GM19025 (cell line): Measurements from ENCODE around the gene GALNT14.

Experiments used
- ATAC-seq: cut with Tn5 transposase; IDR thresholded peaks from one replicate; pipeline ENCODE4 v1.9.1; 2021; ENCODE audit warnings: mild to moderate bottlenecking, low read depth, moderate library complexity; ENCODE audit not compliant: unreplicated experiment

GALNT14 gene

DNA sequence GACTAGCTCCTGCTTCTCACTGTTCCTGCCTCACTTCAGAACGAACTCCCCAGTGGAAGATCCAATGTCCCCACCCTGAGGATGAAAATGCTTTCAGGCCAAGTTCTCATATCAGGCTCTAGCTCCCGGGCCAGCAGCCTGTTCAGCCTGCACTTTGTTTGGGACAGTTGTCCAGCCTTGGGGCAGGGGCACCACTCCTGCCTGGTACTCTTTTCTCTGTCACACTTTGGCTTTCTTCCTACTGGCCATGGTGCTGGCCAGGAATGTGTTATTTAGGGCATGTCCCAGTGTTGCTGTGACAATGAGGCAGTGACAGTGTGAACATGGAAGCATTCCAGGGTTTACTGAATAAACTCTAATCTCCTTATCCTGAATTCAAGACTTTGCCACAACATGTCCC lies 154.1 kb downstream of the GALNT14 start:
- no peak for ATAC-seq

DNA sequence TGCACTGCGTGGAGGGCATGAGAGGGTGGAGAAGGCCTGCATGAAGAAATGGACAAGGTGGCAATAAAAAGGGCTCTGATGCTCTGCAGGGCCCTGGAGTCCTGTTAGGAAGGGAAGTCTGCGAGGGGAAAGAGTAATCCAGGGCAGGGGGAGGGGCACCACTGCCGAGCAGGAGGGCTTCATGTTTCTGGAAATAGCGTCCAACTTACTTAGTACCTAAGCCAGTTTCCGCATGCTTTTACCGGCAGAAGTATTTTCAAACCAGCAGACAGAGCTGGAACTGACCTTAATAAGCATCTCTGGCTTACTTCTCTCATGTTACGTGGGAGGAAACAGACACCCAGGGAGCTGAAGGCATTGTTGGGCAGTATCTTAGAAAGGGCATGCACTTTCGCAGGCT lies 156.7 kb downstream of the GALNT14 start:
- no peak for ATAC-seq

DNA sequence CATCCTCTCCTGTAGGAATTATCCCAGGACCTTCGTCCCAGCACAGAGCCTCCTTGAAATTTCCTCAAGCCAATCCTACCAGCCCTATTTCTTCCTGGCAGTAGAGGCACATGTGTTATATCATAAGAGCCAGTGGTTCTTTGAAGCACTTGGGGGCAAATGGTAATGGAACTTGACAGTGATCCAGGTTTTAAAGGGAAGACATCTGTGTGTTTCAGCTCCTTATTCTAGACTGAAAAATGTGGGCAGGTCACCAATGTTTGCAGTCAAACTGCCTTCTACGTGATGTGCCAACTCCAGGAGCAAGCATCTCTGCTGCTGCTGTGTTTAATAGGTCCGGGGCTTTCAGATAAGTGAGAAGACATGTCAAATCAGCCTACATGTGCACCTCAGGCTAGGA lies 157.1 kb downstream of the GALNT14 start:
- no peak for ATAC-seq

DNA sequence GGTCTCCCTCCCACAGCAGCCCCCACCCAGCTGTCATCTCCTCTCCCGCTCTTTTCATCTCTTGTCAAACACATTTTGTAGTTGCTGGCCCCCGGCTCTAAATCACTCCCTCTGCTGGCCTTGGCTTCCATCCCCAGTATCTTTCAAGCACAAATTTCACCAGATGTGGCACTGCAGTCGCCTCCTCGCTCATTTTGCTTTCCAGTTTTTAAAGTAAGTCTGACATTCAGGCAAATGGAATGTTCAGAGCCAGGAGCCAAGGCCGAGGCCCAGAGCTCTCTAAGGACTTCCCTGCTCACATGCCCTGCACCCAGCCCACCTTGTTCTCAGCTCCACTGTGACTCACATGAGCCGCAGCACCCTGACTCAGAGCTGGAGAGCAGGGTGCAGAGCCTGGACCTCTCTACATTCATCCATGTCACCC lies 158.4 kb downstream of the GALNT14 start:
- no peak for ATAC-seq

DNA sequence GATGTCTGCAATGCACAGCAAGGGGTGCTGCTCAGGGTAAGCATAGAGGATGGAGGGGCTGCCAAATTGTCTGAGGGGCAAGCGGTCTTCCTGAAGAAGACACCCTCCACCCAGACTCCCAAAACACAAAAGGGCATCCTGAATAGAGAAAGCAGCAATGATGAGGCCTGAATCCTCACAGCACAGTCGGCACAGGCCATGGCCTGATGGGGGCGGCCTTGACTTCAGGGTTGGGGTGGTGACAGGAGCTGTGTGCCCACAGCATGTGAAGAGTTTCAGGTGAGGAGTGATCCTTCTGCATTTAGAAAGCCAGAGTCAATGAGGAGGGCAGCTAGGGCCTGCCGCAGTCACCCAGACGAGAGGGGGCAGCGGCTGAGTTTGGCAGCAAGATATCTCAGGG lies 159.4 kb downstream of the GALNT14 start:
- ATAC-seq: no peak

DNA sequence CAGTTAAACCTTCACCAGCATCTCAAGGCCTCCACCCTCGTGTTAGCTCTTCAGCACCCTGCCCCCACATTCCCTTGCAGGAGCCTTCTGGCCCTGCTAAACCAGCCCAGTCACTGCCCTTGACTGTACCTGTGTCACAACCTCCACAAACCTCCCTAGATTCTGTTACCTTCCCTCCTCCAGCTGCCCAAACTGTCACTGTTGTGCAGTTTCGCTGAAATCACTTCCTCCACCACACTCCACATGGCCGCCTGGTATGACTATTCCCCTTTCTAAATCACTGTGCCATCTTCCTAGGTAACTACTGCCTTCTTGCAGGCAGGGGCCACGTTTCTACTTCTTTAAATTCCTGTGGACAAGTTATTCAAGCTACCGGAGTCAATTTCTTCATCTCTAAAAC lies 160.2 kb downstream of the GALNT14 start:
- no peak for ATAC-seq

DNA sequence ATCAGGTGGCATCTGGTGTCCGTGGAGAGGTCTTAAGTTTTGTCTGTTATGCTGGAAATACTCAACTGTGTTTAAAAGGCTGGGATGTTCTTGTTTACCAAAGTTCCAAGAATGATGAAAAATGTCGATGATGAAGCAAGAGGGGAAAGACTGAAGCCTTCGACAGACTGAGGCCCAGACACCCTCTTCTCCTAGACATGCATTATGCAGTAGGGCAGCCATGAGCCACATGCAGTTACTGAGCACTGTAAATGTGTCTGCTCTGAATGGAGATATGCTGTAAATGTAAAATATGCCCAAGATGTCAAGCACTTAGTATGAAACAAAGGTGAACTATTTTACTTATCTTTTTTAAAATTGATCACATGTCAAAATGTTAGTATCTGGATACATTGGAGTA lies 163.1 kb downstream of the GALNT14 start:
- ATAC-seq: no peak

DNA sequence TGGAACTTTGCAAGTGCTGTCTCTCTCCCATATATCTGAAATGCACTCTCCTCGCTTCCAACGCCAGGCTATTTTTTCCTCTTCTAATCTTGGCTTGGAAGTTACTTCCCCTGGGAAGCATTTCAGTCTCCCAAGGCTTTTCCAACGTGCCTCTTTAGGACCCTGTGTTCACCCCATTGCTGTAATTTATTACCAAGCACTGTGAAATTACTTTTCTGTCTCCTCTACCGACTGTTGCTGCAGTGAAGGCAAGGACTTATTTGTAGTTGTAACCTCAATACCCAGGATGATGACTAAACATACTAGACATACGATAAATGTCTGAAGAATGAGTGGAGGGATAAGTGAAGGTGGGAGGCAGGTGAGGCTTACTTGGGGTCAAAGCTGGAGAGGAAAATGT lies 163.7 kb downstream of the GALNT14 start:
- ATAC-seq: no peak

DNA sequence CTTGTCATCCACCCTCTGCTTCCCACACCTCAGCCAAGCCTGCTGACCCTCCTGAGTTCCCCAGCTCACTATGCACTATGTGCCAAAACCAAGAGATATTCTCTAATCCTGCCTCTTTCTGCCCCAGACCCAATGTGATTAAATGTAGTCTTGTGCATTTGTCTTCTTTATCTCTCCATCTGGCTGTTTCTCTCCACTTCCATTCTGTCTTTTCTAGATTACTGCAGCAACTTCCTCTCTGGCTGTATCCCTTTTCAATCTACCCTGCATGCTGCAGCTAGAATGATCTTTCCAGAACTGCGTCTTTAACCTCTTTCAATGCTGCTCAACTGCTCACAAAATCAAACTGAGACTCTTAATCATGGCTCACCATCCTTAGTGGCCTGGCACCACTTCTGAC lies 164.1 kb downstream of the GALNT14 start:
- no peak for ATAC-seq

DNA sequence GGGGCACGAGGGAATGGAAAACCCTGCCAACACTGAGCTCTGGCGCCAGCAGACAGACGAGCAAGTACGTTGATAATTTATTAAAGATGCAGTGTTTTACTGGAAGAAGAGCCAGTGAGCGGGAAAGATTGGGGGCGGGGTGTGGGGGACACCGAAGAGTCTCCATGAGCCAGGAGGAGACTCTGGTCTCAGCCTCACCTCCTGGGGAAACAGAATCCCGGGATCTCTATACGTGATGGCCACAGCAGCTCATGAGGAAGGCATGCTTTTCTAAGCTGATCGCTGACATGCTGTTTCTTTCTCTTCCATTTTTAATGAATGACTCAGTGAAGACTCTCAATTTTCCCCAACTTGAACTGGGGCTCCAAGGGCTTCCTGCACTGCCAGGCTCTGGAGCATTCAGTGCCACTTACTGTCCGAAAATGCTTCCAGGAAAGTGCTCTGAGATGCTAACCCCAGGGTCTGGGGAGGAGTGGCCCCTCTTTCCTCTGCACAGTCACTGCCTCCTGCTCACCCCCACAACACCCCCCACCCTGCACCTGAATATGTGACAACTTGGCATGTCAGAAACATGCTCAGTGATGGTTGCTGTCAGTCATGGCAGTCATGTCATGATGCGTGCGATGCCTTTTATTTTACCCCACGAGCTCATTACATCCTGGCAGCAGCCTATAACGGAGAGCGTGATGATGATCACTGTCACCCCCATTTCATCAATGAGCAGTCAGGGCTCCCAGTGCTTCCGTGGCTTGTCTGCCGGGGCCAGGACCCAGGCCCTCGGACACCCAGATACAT lies 166.8 kb downstream of the GALNT14 start:
- no peak for ATAC-seq

DNA sequence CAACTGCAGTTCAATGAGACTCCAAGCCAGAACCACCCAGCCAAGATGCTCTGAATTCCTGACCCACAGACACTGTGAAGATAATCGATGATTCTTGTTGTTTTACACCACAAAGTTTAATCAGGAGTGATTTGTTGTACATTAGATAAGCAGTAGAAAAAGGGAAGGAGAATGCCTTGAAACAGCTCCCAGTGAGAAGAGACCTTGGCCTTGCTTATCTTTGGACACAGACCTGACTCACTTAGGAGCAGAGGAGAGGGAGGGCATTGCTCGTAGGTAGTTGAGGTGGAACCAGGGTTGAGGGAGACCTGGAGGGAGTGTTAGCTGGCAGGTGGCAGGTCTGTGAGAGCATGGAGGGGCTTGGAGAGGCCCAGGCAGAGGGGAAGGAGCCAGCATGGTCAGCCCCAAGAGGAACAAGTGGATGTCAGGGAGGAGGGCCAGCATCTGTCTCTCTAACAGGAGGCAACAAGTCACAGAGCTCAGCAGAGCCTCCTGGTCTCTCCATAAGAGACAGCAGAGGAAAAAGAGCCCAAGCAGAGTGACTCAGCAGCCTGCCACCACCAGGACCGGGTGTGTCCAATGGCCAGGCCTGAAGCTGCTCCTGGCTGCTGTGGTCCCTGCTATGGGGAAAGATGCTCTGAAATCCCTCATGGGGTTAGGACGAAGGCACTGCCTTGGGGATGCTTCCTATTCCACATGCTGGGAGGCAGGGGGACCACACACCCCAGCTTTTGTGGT lies 169.4 kb downstream of the GALNT14 start:
- ATAC-seq: no peak

DNA sequence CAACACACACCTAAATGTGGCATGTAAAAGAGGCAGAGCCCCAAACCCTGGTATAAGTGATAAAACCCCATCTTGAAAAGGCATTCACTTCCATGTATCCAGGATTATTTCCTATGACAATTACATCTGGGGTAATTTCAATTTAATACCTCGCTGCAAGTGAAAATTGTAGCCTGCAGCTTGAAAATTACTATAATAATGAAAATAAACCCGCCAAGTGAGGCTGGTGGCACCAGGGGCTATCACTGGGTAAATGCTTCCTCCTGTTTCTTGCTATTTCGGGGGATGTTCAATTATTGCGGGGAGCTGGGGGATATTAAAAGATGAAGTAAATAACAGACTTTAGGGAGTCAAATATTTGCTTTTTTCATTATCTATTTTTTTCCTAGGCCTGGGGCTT lies 171.5 kb downstream of the GALNT14 start:
- no peak for ATAC-seq

DNA sequence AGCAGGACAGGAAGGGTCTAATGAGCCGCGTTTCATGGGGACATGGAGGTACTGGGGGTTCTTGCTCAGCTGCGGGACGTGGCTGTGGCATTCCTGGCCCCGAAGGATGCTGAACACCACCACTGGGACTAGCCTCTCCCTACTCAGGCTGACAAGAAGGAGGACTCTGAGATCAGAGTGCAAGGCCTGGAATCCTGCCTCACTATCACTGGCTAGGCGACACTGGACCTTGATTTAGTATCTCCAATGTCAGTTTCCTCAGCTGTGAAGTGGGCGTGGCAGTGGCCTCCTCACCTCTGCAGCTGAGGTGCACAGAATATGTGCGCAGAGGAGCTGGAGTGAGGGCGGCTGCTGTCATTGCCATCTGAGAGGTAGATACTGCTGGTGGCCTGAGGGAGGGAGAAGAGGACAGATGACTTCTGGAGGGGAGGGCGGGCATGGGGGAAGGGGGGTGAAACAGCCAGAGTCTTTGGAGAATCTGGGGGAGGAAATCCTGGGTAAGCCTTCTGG lies 173.2 kb downstream of the GALNT14 start:
- ATAC-seq: no peak

DNA sequence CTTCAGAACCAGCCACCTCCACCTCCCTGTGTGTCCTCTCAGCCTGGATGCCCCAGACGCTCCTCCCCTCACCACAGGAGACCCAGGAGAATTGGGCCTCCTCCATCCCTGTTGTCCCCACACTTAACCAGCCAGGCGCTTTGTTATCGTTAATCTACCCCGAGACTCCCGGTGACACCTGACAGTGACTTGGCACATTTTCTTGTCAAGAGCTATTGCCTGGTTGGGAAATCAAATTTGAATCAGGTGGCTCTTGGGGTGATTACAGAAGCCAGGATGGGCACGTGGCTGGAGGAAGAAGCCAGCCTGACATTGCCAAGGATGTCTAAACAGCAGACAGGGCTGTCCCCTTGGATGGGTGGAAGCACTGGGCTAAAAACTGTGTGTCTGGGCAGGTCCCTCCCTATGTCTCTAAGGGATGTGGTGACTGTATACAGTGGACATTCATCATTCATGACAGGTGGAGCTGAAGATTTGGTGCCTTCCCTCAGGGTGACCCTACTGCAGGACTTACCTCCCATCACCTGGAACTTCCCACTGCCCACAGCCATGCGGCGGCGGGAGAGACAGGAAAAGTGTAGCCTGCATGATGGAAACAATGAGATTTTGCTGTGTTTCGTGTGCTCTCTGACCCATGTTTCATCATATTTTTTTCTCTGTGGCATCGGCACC lies 173.8 kb downstream of the GALNT14 start:
- no peak for ATAC-seq

DNA sequence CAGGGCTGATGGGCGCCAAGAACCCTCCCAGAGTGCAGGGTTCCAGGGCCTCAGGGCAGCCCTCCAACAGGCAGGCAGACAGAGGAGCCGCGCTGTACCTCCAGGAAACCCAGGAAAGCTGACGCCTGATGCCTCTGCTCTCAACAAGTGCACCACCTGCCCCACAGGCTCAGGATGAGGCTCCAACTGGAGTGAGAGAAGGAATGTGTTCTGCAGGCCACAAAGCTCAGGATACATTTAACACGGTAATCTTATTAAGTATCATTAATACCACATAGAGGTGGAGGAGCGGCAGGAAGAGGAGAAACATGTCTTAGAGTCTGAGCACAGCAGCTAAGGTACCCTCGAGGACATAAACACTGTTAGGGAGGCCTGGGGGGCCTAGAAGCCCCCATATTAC lies 175.1 kb downstream of the GALNT14 start:
- ATAC-seq: no peak

DNA sequence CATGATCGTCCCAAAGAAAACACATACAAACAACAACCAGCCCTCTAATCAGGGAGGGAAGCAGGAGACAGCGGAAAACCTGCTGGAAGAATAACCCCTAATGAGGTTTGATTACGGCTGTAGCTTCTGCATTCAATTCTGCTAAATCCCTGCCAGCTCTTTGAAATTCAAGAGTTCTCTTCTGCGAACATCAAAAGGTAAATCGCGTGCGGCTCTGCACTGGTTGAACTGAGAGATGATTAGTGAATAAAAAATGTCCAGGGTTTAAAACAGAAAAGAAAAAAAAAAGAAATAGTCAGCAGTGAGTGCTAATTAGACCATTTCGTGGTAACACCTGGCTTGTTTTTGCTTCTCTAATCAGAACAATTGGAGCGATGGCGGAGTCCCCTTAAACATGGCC lies 178.0 kb downstream of the GALNT14 start:
- ATAC-seq: no peak

DNA sequence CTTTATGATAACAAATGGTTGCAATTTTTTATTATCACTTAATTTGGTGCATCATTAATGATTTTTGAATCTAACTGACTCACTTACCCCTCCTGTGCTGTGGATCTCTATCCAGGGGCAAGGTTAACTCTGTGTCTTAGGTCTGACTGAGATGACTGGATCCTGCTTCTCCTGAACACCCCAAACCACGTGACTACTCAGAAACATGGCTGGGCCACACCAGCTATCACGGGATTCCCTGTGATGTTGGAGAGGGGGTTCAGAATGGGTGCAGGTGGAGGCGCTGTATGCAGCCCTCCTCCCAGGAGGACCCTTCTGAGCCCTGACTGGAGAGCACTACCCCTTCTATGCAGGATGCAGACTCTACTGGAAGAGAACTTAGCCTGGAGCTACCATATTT lies 178.6 kb downstream of the GALNT14 start:
- no peak for ATAC-seq

DNA sequence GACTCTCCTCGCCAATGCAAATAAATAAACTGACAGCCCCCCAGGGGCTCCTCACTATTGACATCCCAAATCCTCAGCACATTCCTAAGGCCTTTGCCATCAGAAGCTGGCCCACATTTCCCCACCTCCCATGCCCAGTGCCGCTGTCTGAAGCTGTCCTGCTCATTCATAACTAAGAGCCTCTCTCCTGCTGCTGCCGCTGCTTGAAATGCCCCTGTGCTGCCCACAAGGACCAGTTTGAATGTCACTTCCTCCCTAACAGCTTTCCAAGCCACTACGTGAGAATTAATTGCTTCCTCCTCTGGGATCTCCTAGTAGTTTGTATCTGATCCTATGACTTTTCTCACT lies 179.3 kb downstream of the GALNT14 start:
- ATAC-seq: no peak

DNA sequence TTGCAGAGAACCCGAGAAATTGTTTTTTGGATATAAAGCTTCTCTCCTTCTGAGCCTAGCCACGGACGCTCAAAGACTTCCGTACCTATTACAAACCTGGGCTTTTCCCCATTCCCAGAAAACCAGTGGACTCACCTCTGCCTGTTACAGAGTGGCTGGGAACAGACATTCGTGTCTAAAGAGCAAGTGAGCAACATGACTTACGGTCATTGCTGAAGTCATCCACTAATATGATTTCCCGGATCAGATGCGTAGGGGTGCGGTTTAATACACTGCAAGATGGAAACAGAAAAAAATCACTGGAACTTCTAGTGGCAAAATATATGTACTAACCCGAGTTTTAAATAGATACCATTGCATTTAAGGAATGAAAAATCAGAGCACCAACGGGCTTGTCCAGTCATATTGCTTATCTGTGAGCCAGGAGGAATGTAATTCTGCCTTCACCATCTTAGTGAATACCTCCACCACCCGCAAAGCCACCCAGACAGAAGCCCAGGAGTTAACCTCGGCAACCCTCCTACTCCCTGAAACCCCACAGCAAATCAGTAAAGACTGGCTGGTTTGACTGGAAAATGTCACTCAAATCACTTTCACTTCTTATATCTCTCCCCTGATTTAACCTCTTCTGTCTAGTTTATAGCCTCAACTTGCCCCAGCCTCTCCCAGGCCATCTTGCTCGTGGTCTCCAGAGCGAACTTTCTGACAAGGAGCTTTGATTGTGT lies 179.9 kb downstream of the GALNT14 start:
- ATAC-seq: no peak

DNA sequence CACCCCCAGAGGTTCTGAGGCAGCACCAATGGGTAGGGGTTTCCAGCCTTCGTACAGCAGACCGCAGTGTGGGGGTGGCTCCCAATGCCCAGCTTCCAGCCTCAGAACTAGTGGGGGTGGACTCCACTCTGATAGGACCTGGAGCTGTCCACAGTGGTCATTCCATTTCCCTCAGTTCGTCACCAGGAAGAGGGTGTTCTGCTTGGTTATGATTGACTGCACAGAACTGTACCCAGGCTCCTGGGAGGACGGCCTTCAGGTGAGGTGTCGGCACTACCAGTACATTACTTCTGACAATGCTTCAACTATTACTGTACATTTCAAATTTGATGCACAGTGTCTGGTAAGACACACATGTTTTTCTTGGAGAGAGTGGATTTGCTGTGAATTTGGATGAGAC lies 180.6 kb downstream of the GALNT14 start:
- ATAC-seq: no peak

DNA sequence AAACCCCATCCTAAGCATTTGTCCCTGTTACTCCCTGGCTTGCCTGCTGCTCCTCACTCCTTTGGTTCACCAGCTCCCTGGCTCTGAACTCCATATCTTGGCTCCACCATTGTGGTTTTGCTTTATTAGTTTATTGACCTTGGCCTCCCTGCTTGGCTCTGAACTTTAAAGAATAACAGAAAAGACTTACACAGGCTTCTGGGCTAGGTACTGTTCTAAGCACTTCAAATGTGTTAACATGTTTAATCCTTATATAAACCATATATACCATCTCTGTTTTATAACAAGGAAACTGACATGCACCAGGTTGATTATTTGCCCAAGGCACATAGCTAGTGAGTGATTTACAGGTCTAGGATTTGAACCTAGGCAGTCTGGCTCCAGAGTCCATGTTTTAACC lies 181.2 kb downstream of the GALNT14 start:
- ATAC-seq: no peak
